ENCODE data around the gene PLIN4. TPM values are rescaled to one million over a fixed set of nuclear protein-coding genes. Genes with fewer than 3 reads are reported as not detected.

PLIN4 gene
- total RNA-seq, 4 donors from 2014 or later, result 65.1 to 689 (median 138) TPM

GRCh38 chr19:4482721-4483364 lies 35.4 kb downstream of the PLIN4 start:
- H3K27ac ChIP-seq, result no peak overlapping the region
- H3K9me3 ChIP-seq, result no peaks in the 10 kb centered on the region
- peaks cover 0 to 86% (median 0%) of the 10 kb centered on the region in 3 donors for H3K36me3 ChIP-seq
- no peaks in the 10 kb centered on the region for H3K27me3 ChIP-seq
- DNase-seq (ENCODE audit: low spot score in 2 of 2), result no peak
- no peak for TF ChIP-seq CTCF (IDR thresholded peaks at IDR 0.05)
- TF ChIP-seq EP300 (IDR thresholded peaks at IDR 0.05), result no peak
- TF ChIP-seq POLR2A (IDR thresholded peaks at IDR 0.05), result no peak
- 90 to 92% methylated on average over 33 to 35 of the region's 35 CpGs for WGBS, 2 donors
- no peak overlapping the region for H3K4me3 ChIP-seq
- H3K4me1 ChIP-seq, result no peaks in the 10 kb centered on the region

- peaks cover 0 to 70% (median 0%) of the 10 kb centered on the region in 3 donors for H3K36me3 ChIP-seq
- TF ChIP-seq EP300 (IDR thresholded peaks at IDR 0.05) (no peak), POLR2A (IDR thresholded peaks at IDR 0.05) (no peak), CTCF (IDR thresholded peaks at IDR 0.05) (no peak)
These were observed 41.1 kb downstream of the PLIN4 start for GRCh38 chr19:4477034-4477801.

GRCh38 chr19:4474514-4475022 lies 43.7 kb downstream of the PLIN4 start:
- TF ChIP-seq POLR2A (IDR thresholded peaks at IDR 0.05) (no peak), EP300 (IDR thresholded peaks at IDR 0.05) (no peak), CTCF (IDR thresholded peaks at IDR 0.05) (no peak)
- peak overlapping the region in 2 of 4 donors; percentile 36 to 93 for H3K27ac ChIP-seq
- H3K4me1 ChIP-seq, result peaks cover 0 to 30% (median 21%) of the 10 kb centered on the region in 4 donors
- DNase-seq (ENCODE audit: low spot score in 2 of 2), result no peak
- H3K36me3 ChIP-seq, result peaks cover 0 to 46% (median 0%) of the 10 kb centered on the region in 3 donors
- no peaks in the 10 kb centered on the region for H3K27me3 ChIP-seq
- 17 to 18% methylated on average over 8 to 13 of the region's 13 CpGs for WGBS, 2 donors
- H3K9me3 ChIP-seq, result no peaks in the 10 kb centered on the region
- peak overlapping the region in 2 of 4 donors; percentile 9 to 85 for H3K4me3 ChIP-seq

More at GRCh38 chr19:4477034-4477801, 41.1 kb downstream of the PLIN4 start:
- H3K4me1 ChIP-seq, result peaks cover 0 to 25% (median 21%) of the 10 kb centered on the region in 4 donors
- WGBS, 2 donors, result 86 to 89% methylated on average over 12 to 16 of the region's 16 CpGs
- DNase-seq (ENCODE audit: low spot score in 2 of 2), result no peak
- no peaks in the 10 kb centered on the region for H3K27me3 ChIP-seq
- H3K9me3 ChIP-seq, result no peaks in the 10 kb centered on the region
- no peak overlapping the region for H3K27ac ChIP-seq
- H3K4me3 ChIP-seq, result no peak overlapping the region

- Histone ChIP-seq H3K4me3 (peak overlapping the region in 3 of 4 donors; percentile 9 to 85 (median 79)), H3K9me3 (no peaks in the 10 kb centered on the region), H3K36me3 (peaks cover 0 to 40% (median 0%) of the 10 kb centered on the region in 3 donors), H3K4me1 (peaks cover 0 to 30% (median 21%) of the 10 kb centered on the region in 4 donors), H3K27me3 (no peaks in the 10 kb centered on the region), H3K27ac (peak overlapping the region in 2 of 4 donors; percentile 36 to 93)
- DNase-seq (ENCODE audit: low spot score in 2 of 2), result no peak
- WGBS, 2 donors, result 17 to 21% methylated on average over 19 to 23 of the region's 23 CpGs
- TF ChIP-seq EP300 (IDR thresholded peaks at IDR 0.05) (no peak), POLR2A (IDR thresholded peaks at IDR 0.05) (no peak), CTCF (IDR thresholded peaks at IDR 0.05) (no peak)
These were observed 44.3 kb downstream of the PLIN4 start for GRCh38 chr19:4473763-4474513.
